ENCODE results near the gene ABCA3. TPM values are rescaled to one million over a fixed set of nuclear protein-coding genes. Genes with fewer than 3 reads are reported as not detected.
A peak's percentile ranks its signal among the peaks of the same experiment; 100 is the strongest.

ABCA3 gene
- total RNA-seq, 4 donors from 2014 or later: 3.4 to 8.6 (median 3.7) TPM

- in situ Hi-C loops (cut with MboI; ENCODE audit: low pct_ligation_motif_present in 1 of 4, low pct_unique_long_range_greater_than_20kb in 1 of 4, low sequenced_read_pairs in 3 of 4): loop anchor here in 2 of 4 donors (25.0 kb wide), 1 partner anchor 144 kb away; the partner anchor contains the start of gene TBC1D24 (in 2 of the 2)
Observed at GRCh38 chr16:2343211-2343610, 2.7 kb upstream of the ABCA3 start.

GRCh38 chr16:2341456-2342447, 1.2 kb upstream of the ABCA3 start:
- H3K27ac ChIP-seq: peak overlapping the region in 1 of 4 donors; percentile 53
- peak overlapping the region in 1 of 4 donors; percentile 6 for H3K4me3 ChIP-seq
- H3K36me3 ChIP-seq: no peaks in the 10 kb centered on the region
- TF ChIP-seq EP300 (IDR thresholded peaks at IDR 0.05; ENCODE audit: low read depth) (no peak), POLR2A (IDR thresholded peaks at IDR 0.05) (no peak), POLR2AphosphoS5 (IDR thresholded peaks at IDR 0.05) (no peak)
- TF ChIP-seq, protein P1, sequence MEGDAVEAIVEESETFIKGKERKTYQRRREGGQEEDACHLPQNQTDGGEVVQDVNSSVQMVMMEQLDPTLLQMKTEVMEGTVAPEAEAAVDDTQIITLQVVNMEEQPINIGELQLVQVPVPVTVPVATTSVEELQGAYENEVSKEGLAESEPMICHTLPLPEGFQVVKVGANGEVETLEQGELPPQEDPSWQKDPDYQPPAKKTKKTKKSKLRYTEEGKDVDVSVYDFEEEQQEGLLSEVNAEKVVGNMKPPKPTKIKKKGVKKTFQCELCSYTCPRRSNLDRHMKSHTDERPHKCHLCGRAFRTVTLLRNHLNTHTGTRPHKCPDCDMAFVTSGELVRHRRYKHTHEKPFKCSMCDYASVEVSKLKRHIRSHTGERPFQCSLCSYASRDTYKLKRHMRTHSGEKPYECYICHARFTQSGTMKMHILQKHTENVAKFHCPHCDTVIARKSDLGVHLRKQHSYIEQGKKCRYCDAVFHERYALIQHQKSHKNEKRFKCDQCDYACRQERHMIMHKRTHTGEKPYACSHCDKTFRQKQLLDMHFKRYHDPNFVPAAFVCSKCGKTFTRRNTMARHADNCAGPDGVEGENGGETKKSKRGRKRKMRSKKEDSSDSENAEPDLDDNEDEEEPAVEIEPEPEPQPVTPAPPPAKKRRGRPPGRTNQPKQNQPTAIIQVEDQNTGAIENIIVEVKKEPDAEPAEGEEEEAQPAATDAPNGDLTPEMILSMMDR (IDR thresholded peaks at IDR 0.05): no peak
- no peaks in the 10 kb centered on the region for H3K9me3 ChIP-seq
- in situ Hi-C loops (cut with MboI; ENCODE audit: low pct_ligation_motif_present in 1 of 4, low pct_unique_long_range_greater_than_20kb in 1 of 4, low sequenced_read_pairs in 3 of 4) (loop anchor here in 2 of 4 donors (25.0 kb wide), 1 partner anchor 146 kb away; the partner anchor contains the start of gene TBC1D24 (in 2 of the 2)), intact Hi-C loops (cut with DNase I; ENCODE audit: low total_unique reads) (loop anchor here (5.0 kb wide), 2 partner anchors 86 to 156 kb away; partner anchors contain the start of gene CCNF)
- H3K27me3 ChIP-seq: peaks cover 47% of the 10 kb centered on the region
- 35 to 53% methylated on average over 15 to 60 of the region's 77 CpGs for WGBS, 2 donors (ENCODE audit: low coverage in 1 of 2)
- peak; percentile 18 for DNase-seq
- peaks cover 0 to 23% (median 14%) of the 10 kb centered on the region in 4 donors for H3K4me1 ChIP-seq

More at GRCh38 chr16:2343211-2343610, 2.7 kb upstream of the ABCA3 start:
- Histone ChIP-seq H3K4me1 (peaks cover 0 to 23% (median 14%) of the 10 kb centered on the region in 4 donors), H3K4me3 (no peak overlapping the region), H3K36me3 (no peaks in the 10 kb centered on the region), H3K27ac (no peak overlapping the region), H3K27me3 (peaks cover 43% of the 10 kb centered on the region), H3K9me3 (no peaks in the 10 kb centered on the region)
- intact Hi-C loops (cut with DNase I; ENCODE audit: low total_unique reads): loop anchor here (5.0 kb wide), 2 partner anchors 84 to 154 kb away; partner anchors contain the start of gene CCNF
- DNase-seq: no peak
- TF ChIP-seq EP300 (IDR thresholded peaks at IDR 0.05; ENCODE audit: low read depth) (no peak), POLR2AphosphoS5 (IDR thresholded peaks at IDR 0.05) (no peak), POLR2A (IDR thresholded peaks at IDR 0.05) (no peak)
- TF ChIP-seq, protein P1 (IDR thresholded peaks at IDR 0.05): no peak
- WGBS, 2 donors (ENCODE audit: low coverage in 1 of 2): 68 to 80% methylated on average over 1 of the region's 1 CpG

DNA sequence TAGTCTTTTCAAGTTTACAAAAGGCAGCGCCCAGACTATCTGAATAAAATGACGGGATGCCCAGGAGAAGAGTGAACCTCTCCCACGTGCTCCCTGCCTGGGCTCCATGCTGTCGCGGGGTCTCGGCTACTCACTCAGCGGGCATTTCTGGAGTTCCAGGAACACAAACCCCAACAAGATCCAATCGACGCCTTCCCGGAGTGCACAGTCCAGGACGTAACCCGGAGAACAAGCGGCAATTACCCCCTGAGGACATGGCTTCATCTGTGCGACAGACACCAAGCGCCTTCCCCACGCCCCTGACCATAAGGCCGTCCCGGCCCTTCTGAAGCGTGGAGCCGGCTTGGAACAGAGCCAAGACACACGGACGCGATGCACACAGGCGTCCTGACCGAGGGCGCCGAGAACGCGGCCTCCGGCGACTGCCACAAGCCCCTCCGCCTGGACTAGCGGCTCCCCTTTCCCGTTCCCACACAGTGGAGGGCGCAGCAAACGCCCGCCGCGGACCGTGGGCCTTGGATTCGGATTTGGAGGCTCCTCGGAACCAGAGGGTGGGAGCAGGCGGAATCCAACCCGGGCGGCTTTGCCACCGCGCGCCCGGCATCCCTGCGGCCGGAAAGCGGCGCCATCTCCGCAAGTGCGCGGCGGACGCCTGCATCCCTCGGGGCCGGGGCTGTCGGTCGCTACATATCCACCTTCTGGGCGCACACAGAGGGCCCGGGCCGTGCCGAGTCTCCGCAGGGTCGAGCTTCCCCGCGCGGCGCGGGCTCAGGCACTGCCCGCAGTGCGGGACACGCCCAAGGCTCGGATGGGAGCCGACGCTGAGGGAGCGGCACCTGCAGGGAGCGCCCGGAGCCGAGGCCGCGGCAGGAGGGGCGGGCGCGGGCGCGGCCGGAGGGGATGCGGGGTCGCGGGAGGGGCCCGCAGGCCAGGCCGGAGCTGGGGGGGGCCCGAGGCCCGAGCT, 725 bp downstream of the ABCA3 start:
- in situ Hi-C loops (cut with MboI; ENCODE audit: low pct_ligation_motif_present in 1 of 4, low pct_unique_long_range_greater_than_20kb in 1 of 4, low sequenced_read_pairs in 3 of 4): loop anchor here in 2 of 4 donors (25.0 kb wide), 1 partner anchor 147 kb away; the partner anchor contains the start of gene TBC1D24 (in 2 of the 2)
- H3K27ac ChIP-seq: peak overlapping the region; percentile 8 to 78 (median 64)

More for the DNA sequence above, 725 bp downstream of the ABCA3 start:
- intact Hi-C loops (cut with DNase I; ENCODE audit: low total_unique reads): loop anchor here (5.0 kb wide), 2 partner anchors 87 to 157 kb away; partner anchors contain the start of gene CCNF
- peak; percentile 60 for DNase-seq
- Histone ChIP-seq H3K9me3 (no peaks in the 10 kb centered on the region), H3K36me3 (no peaks in the 10 kb centered on the region), H3K27me3 (peaks cover 47% of the 10 kb centered on the region), H3K4me1 (peaks cover 0 to 23% (median 14%) of the 10 kb centered on the region in 4 donors), H3K4me3 (peak overlapping the region; percentile 47 to 67 (median 62))
- WGBS, 2 donors (ENCODE audit: low coverage in 1 of 2): 5 to 46% methylated on average over 3 to 90 of the region's 98 CpGs
- no peak for TF ChIP-seq POLR2A (IDR thresholded peaks at IDR 0.05)
